ENCODE measurements around the gene DNM3.
"Not testable (repeated sequence)": the region's sequence is repeated elsewhere in the genome, so short reads cannot be mapped to it uniquely, and the experiment has no call there.

DNM3 gene

GRCh38 chr1:171985639-171986038 lies 144.3 kb downstream of the DNM3 start:
- DNase-seq = no peak

- no peak for DNase-seq
These were observed 147.1 kb downstream of the DNM3 start for GRCh38 chr1:171988243-171988885.

- no peak for DNase-seq
These were observed 149.1 kb downstream of the DNM3 start for GRCh38 chr1:171990371-171990770.

GRCh38 chr1:171994293-171994692 lies 153.0 kb downstream of the DNM3 start:
- no peak for DNase-seq

- DNase-seq = no peak
These were observed 154.3 kb downstream of the DNM3 start for GRCh38 chr1:171995573-171995972.

- DNase-seq = no peak
These were observed 156.6 kb downstream of the DNM3 start for GRCh38 chr1:171997936-171998335.

GRCh38 chr1:171998711-171999110 lies 157.4 kb downstream of the DNM3 start:
- DNase-seq = no peak

GRCh38 chr1:171999756-172000155 lies 158.5 kb downstream of the DNM3 start:
- no peak for DNase-seq

- DNase-seq = no peak
These were observed 160.0 kb downstream of the DNM3 start for GRCh38 chr1:172001288-172001687.

GRCh38 chr1:172002725-172003345 lies 161.5 kb downstream of the DNM3 start:
- DNase-seq = peak; percentile 59

- DNase-seq = no peak
These were observed 162.7 kb downstream of the DNM3 start for GRCh38 chr1:172003766-172004530.

- DNase-seq = no peak
These were observed 163.4 kb downstream of the DNM3 start for GRCh38 chr1:172004671-172005070.

- DNase-seq = no peak
These were observed 164.6 kb downstream of the DNM3 start for GRCh38 chr1:172005856-172006255.

GRCh38 chr1:172006660-172007059 lies 165.4 kb downstream of the DNM3 start:
- DNase-seq = no peak

- DNase-seq = no peak
These were observed 177.5 kb downstream of the DNM3 start for GRCh38 chr1:172018727-172019311.

- DNase-seq = no peak
These were observed 178.7 kb downstream of the DNM3 start for GRCh38 chr1:172019976-172020375.

GRCh38 chr1:172024516-172024915 lies 183.2 kb downstream of the DNM3 start:
- DNase-seq = no peak

- DNase-seq = not testable (repeated sequence)
These were observed 183.8 kb downstream of the DNM3 start for GRCh38 chr1:172024944-172025738.

GRCh38 chr1:172040466-172040865 lies 199.2 kb downstream of the DNM3 start:
- no peak for DNase-seq

- DNase-seq = no peak
These were observed 199.8 kb downstream of the DNM3 start for GRCh38 chr1:172041102-172041501.

GRCh38 chr1:172041742-172042141 lies 200.4 kb downstream of the DNM3 start:
- peak; percentile 21 for DNase-seq

GRCh38 chr1:172043900-172044299 lies 202.6 kb downstream of the DNM3 start:
- no peak for DNase-seq

- no peak for DNase-seq
These were observed 210.6 kb downstream of the DNM3 start for GRCh38 chr1:172051898-172052297.

All from NCI-H2227 treated with DMSO at 0.1 percent for 48 hours (cell line).